Stimulated activated CD4-positive, alpha-beta T cell treated with anti-CD3 and anti-CD28 coated beads, Interleukin-1b, Interleukin-23, amount 100 ng/mL, for 48 hours (primary cell): ENCODE results near the gene UBE2D2.
"Not testable (repeated sequence)": the region's sequence is repeated elsewhere in the genome, so short reads cannot be mapped to it uniquely, and the experiment has no call there.

Experiments
- DNase-seq: peaks from one replicate; pipeline ENCODE4 v3.0.0-alpha.2; 2020

Gene UBE2D2

DNA sequence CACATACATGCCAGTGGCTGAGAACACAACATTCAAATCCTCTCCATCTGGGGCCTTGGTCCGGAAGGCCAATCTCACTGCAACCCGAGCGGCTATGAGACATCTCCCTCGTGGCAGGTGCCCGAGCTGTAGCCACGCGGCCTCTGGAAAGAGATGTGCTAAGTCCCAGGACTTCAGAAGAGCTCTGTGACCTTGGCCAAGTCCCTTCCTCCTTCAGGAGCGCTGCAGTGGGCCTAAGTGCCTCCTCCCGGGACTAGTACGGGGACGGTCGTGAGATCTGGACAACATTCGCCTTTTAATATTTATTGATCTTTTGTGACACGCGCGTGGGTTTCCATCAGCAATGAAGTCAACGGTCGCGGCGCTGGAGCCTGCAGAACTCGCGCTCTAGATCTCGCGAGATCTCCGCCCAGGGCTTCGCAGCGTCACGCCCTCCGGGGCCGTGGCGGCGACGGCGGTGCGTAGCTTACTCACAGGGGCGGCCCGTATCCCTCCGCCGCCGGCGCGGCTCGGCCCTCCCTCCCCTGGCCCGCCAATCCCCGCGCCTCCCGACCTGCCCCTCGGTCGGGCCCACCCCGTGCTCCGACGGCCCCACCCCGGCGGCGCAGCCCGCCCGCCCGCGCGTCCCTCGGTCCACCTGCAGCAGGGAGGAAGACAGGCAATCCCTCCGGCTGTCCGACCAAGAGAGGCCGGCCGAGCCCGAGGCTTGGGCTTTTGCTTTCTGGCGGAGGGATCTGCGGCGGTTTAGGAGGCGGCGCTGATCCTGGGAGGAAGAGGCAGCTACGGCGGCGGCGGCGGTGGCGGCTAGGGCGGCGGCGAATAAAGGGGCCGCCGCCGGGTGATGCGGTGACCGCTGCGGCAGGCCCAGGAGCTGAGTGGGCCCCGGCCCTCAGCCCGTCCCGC lies at the start of gene UBE2D2:
UBE2D2 (plus strand) TSS at position 588 of the 903 bp plus-strand sequence. CDS start 453 bp downstream, outside the sequence.
- DNase-seq: peak; percentile 97

- DNase-seq: no peak
Observed at GRCh38 chr5:139512786-139513390, 48.3 kb upstream of the UBE2D2 start.

GRCh38 chr5:139513434-139513833 lies 47.7 kb upstream of the UBE2D2 start:
- DNase-seq: peak; percentile 77

DNA sequence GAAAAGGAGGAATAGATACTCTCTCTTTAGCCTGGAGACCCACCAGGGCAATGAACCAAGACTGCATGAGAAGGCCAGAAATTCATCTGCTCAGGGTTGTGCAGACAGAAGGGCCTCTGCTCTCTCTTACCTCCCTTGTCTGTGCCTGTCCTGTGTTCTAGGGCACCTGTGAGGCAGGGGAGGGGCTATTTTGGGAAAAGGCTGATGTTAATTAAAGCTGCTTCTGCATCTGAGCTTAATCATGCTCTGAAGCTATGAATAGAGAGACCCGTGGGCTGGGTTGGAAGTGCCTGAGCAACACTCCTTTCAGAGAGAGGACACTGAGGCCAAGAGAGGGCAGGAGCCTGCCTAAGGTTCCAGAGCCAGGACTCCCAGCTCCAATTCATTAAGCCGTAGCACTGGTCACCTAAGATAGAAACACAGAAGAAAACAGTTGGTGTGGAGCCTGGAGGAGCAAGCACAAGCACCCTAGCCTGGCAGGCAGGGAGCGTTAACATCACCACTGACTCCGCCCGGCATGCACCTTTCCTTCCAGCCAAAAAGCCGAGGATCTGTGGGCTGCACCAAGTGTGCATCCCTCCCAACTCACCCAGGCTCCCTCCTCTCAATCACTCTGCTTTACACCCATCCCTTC lies 47.2 kb upstream of the UBE2D2 start:
- DNase-seq: no peak

GRCh38 chr5:139514486-139514856 lies 46.7 kb upstream of the UBE2D2 start:
- peak; percentile 52 for DNase-seq

DNA sequence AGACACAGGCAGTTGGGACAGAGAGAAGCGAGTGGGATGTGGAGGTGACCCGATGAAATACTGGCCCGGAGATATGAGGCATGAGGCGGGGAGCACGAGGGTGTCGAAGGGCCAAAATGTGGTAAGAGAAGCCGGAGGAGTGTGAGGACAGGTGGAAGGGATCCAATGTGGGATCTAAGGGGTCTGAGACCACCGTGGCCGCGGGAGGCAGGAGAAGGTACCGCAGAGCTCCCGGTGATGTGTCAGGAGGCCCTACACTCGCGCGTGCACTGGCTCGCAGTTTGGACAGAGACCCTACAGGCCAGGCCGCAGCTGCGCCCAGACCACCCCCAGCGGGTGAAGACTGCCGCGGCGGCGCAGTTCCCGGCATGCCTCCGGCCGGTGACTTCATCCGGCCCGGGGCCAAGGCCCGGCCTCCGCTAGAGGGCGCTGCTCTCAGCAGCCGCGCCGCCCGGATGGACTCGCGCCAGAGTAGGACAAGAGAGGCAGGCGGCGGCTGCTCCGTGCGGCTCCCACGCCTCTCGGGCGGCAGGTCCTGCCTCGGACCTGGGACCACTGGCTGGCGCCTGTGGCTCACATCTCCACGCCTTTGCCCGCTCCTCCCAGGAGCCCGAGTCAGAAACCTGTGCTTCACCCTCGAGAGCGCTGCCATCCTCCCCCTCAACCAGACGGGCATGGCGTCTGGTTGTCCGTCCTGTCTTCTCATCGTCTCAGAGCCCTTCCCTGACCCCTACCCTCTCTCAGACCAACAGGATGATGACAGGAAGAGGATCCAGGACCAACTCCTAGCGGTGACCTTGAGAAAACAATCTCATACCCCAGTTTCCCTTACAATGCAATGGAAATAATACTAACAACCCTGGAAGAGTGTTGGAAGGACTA lies 43.2 kb upstream of the UBE2D2 start:
- DNase-seq: peak; percentile 87

- no peak for DNase-seq
Observed at GRCh38 chr5:139523635-139524445, 37.3 kb upstream of the UBE2D2 start.

DNA sequence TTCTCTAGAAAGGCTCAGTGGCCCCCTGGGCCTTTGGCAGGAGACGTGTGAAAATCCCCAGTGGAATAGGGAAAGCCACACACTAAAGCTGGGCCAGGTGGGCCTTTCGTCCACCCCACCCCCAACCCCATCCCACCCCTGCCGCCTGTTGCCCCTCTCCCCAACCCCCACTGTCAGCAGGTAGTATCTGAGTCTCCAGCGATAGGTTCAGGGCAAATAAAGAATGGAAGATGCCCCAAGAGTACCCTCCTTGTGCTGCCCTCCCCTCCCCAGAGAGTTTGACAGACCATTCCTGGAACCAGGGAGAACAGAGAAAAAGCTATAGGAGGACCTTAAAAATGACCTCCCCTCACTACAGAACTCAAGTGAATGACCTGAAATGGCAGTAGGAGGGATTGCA lies 36.7 kb upstream of the UBE2D2 start:
- DNase-seq: no peak

GRCh38 chr5:139524940-139525585 lies 36.1 kb upstream of the UBE2D2 start:
- DNase-seq: no peak

DNA sequence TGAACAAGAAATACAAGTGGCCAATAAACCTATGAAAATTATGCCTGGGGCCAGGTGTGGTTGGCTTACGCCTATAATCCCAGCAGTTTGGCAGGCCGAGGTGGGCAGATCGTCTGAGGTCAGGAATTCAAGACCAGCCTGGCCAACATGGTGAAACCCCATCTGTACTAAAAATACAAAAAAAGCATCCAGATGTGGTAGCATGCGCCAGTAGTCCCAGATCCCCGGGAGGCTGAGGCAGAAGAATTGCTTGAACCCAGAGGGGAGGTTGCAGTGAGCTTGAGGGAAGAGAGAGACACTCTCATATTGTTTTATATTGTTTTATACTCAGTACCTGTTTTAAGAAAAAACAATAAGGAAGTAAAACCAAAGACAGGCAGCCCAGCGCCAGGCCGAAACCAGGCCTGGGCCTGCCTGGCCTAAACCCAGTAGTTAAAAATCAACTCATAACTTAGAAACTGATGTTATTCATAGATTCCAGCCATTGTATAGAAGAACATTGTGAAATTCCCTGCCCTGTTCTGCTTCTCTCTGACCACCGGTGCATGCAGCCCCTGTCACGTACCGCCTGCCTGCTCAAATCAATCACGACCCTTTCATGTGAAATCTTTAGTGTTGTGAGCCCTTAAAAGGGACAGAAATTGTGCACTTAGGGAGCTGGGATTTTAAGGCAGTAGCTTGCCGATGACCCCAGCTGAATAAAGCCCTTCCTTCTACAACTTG lies 35.4 kb upstream of the UBE2D2 start:
- DNase-seq: not testable (repeated sequence)

GRCh38 chr5:139526309-139527089 lies 34.6 kb upstream of the UBE2D2 start:
- DNase-seq: not testable (repeated sequence)

GRCh38 chr5:139527090-139527470 lies 34.1 kb upstream of the UBE2D2 start:
- not testable (repeated sequence) for DNase-seq

- not testable (repeated sequence) for DNase-seq
Observed at GRCh38 chr5:139527896-139528467, 33.2 kb upstream of the UBE2D2 start.

DNA sequence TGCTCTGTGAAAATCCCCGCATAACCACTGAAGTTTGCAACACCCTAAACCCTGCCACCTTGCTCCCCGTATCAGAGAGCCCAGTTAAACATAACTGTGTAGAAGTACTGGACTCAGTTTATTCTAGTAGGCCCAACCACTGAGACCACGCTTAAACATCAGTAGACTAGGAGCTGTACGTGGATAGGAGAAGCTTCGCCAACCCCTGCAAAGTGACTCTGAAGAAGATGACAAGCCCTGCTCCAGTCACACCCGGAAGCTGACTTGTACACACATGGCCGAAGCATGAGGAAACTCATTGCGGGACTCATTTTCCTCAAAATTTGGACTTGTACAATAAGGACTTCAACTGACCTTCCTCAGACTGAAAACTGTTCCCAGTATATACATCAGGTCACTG lies 32.4 kb upstream of the UBE2D2 start:
- DNase-seq: not testable (repeated sequence)

DNA sequence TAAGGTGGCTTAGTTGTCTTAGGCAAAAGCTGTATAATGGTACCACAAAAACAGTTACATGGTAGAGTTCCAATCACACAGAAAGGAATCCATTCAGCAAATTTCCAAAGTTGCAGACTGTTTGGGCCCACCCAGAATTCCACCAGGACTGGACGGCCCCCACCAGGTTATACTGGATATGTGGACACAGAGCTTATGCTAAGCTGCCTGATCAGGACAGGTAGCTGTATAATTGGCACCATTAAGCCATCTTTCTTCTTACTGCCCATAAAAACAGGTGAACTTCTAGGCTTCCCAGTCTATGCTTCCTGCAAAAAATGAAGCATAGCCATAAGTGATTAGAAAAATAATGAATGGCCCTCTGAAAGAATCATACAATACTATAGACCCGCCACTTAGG lies 31.1 kb upstream of the UBE2D2 start:
- not testable (repeated sequence) for DNase-seq

DNA sequence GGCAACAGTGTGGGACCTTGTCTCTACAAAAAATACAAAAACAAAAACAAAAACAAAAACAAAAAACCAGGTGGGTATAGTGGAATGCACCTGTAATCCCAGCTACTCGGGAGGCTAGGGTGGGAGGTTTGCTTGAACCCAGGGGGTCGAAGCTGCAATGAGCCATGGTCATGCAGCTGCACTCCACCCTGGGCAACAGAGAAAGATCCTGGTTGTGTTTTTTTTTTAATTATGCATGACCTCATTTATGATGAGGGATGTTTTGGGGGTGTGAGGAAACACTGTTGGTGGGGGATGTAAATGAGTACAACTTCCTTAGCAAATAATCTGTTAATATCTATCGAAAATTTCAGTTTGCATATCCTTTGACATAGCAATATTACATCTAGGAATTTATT lies 29.4 kb upstream of the UBE2D2 start:
- no peak for DNase-seq

DNA sequence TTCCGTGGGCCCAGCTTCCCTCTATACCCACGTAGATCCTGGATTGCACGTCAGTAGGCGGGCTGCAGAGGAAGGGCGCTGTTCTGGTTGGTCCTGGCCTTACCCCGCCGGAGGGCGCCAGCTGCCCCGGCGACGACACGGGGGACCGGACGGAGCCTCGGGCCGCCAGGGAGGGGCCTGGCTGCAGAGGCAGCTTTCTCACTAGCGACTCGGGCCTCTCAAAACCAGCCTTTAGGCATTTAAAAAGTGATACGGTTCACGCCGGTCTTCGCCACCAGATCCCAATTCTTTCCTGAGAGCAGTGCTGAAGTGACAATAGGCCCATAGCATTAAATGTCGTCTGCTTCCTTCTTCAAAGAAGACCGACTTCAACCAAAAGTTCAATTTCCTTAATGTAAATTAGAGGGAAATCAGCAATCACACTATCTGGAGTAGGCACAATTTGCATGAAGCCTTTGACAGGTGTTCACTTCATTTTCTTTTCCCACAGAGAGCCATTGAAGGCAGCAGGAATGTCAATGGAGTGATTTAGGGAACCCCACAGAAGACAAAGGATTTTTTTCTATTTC lies 17.6 kb upstream of the UBE2D2 start:
- peak; percentile 46 for DNase-seq

- not testable (repeated sequence) for DNase-seq
Observed at GRCh38 chr5:139546593-139546992, 14.5 kb upstream of the UBE2D2 start.
